ENCODE data around the gene SMIM31. TPM values are rescaled to one million over a fixed set of nuclear protein-coding genes. Genes with fewer than 3 reads are reported as not detected.

SMIM31 gene
- under 1 TPM in 1 of 4 donors, not detected in 3; 0.17 TPM for total RNA-seq

DNA sequence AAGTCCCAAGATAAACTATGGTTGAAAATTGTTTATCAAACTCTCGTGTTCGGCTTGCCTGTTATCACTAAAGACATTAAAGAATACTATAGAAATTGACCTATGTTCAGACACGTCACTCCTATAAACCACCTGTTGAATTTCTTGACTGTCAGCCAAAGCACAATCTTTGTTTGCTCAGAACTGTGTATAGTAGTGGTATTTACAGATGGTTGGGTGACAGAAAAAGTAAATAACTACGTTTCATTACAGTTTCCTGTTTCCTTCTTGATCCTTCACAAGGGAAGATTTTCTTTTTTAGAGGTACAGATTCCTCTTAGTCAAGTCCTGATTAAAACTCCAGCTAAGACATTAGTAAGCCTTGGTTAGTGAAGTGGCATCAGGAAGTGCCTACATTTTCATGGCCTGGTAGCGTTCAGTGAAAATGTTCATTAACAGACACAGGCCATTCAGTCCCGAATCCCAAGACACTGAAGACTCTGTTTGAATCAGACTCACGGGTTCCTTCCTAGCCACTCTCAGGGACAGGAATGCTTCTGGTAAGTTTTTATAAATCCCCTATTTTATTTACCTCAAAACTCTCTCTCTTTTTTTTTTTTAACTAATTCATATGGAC lies at the start of gene SMIM31:
TSS of gene SMIM31 (plus strand) at position 259 of the 616 bp plus-strand sequence. CDS start 16,313 bp downstream, outside the sequence.
- no peak within 1 kb of the TSS for H3K27ac ChIP-seq
- H3K9me3 ChIP-seq: peaks cover 0 to 10% (median 0%) of the 10 kb centered on the region in 3 donors
- TF ChIP-seq POLR2A (IDR thresholded peaks at IDR 0.05): no peak
- no peaks in the 10 kb centered on the region for H3K27me3 ChIP-seq
- no peak within 1 kb of the TSS for H3K4me3 ChIP-seq
- 29 to 30% methylated on average over 7 of the region's 7 CpGs for WGBS, 2 donors (ENCODE audit: low coverage in 1 of 2)
- no peaks in the 10 kb centered on the region for H3K36me3 ChIP-seq
- H3K4me1 ChIP-seq: no peaks in the 10 kb centered on the region
- ATAC-seq: no peak

GRCh38 chr4:164706675-164707074 lies 47.3 kb upstream of the SMIM31 start:
- Histone ChIP-seq H3K36me3 (no peaks in the 10 kb centered on the region), H3K27me3 (no peaks in the 10 kb centered on the region)

GRCh38 chr4:164716901-164717300 lies 37.0 kb upstream of the SMIM31 start:
- Histone ChIP-seq H3K9me3 (peaks cover 0 to 10% (median 0%) of the 10 kb centered on the region in 3 donors), H3K36me3 (no peaks in the 10 kb centered on the region), H3K27me3 (no peaks in the 10 kb centered on the region), H3K27ac (no peak overlapping the region), H3K4me1 (no peaks in the 10 kb centered on the region), H3K4me3 (no peak overlapping the region)
- no peak for ATAC-seq
- TF ChIP-seq POLR2A (IDR thresholded peaks at IDR 0.05) (no peak), POLR2AphosphoS5 (IDR thresholded peaks at IDR 0.05) (no peak), EP300 (IDR thresholded peaks at IDR 0.05) (no peak)
- TF ChIP-seq, protein P1, sequence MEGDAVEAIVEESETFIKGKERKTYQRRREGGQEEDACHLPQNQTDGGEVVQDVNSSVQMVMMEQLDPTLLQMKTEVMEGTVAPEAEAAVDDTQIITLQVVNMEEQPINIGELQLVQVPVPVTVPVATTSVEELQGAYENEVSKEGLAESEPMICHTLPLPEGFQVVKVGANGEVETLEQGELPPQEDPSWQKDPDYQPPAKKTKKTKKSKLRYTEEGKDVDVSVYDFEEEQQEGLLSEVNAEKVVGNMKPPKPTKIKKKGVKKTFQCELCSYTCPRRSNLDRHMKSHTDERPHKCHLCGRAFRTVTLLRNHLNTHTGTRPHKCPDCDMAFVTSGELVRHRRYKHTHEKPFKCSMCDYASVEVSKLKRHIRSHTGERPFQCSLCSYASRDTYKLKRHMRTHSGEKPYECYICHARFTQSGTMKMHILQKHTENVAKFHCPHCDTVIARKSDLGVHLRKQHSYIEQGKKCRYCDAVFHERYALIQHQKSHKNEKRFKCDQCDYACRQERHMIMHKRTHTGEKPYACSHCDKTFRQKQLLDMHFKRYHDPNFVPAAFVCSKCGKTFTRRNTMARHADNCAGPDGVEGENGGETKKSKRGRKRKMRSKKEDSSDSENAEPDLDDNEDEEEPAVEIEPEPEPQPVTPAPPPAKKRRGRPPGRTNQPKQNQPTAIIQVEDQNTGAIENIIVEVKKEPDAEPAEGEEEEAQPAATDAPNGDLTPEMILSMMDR (IDR thresholded peaks at IDR 0.05): no peak
- WGBS, 2 donors (ENCODE audit: low coverage in 1 of 2): 65 to 100% methylated on average over 2 to 3 of the region's 3 CpGs

More at GRCh38 chr4:164706675-164707074, 47.3 kb upstream of the SMIM31 start:
- Histone ChIP-seq H3K4me3 (no peak overlapping the region), H3K27ac (no peak overlapping the region), H3K4me1 (no peaks in the 10 kb centered on the region), H3K9me3 (no peaks in the 10 kb centered on the region)
- ATAC-seq: no peak
- no peak for TF ChIP-seq EP300 (IDR thresholded peaks at IDR 0.05)
- no peak for TF ChIP-seq POLR2AphosphoS5 (IDR thresholded peaks at IDR 0.05)
- TF ChIP-seq POLR2A (IDR thresholded peaks at IDR 0.05): no peak
- 95% methylated on average over 3 of the region's 4 CpGs; no CpG with 5 or more reads in 1 of the 2 donors for WGBS, 2 donors (ENCODE audit: low coverage in 1 of 2)

DNA sequence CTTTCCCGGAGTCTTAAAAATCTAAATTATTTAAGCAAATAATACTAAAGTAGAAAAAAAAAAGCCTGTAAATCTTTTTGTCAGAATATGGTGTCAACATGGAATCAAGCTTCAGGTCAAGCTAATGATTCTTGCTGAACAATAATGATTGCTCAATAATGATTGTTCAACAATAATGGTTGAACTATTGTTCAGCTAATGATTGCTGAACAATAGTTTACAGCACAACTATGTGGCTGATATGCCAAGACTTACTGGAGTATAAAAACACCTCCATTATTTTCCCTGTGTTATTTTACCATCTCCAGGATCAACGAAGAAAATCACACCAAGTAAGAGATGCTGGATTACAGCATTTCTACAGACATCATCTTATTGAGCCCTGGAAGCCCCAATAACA lies 35.1 kb upstream of the SMIM31 start:
- WGBS, 2 donors (ENCODE audit: low coverage in 1 of 2): 83 to 90% methylated on average over 1 to 2 of the region's 2 CpGs
- Histone ChIP-seq H3K36me3 (no peaks in the 10 kb centered on the region), H3K9me3 (no peaks in the 10 kb centered on the region), H3K27me3 (no peaks in the 10 kb centered on the region), H3K27ac (no peak overlapping the region), H3K4me3 (no peak overlapping the region), H3K4me1 (no peaks in the 10 kb centered on the region)
- no peak for ATAC-seq
- TF ChIP-seq, protein P1 (IDR thresholded peaks at IDR 0.05): no peak
- TF ChIP-seq EP300 (IDR thresholded peaks at IDR 0.05) (no peak), POLR2AphosphoS5 (IDR thresholded peaks at IDR 0.05) (no peak), POLR2A (IDR thresholded peaks at IDR 0.05) (no peak)

DNA sequence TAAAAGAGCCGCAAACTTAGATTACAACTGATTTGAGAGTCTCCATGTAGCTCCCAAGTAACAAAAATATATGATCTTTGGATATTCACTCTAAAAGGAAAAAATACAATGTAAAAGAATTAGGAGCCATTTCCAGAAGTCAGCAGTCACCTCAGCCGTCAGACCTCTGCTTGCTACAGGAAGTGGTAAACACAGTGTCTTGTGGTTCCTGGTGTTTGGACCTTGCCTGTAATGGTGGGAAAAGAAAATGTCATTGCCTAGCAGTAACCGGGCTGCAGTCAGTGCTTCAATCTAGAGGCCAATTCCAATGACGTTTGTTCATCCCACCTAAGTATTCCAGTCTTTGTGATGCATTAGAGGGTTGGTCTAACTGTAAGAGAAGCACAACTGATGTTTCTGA lies 28.9 kb upstream of the SMIM31 start:
- H3K27me3 ChIP-seq: peaks cover 5% of the 10 kb centered on the region
- 66 to 74% methylated on average over 4 of the region's 4 CpGs for WGBS, 2 donors (ENCODE audit: low coverage in 1 of 2)
- ATAC-seq: no peak
- H3K4me3 ChIP-seq: no peak overlapping the region
- H3K36me3 ChIP-seq: no peaks in the 10 kb centered on the region
- no peaks in the 10 kb centered on the region for H3K9me3 ChIP-seq
- H3K27ac ChIP-seq: no peak overlapping the region
- no peak for TF ChIP-seq EP300 (IDR thresholded peaks at IDR 0.05)
- no peak for TF ChIP-seq POLR2AphosphoS5 (IDR thresholded peaks at IDR 0.05)
- TF ChIP-seq, protein P1 (IDR thresholded peaks at IDR 0.05): no peak
- no peak for TF ChIP-seq POLR2A (IDR thresholded peaks at IDR 0.05)
- no peaks in the 10 kb centered on the region for H3K4me1 ChIP-seq

- Histone ChIP-seq H3K4me3 (no peak overlapping the region), H3K4me1 (no peaks in the 10 kb centered on the region), H3K9me3 (no peaks in the 10 kb centered on the region), H3K27ac (no peak overlapping the region), H3K27me3 (peaks cover 5% of the 10 kb centered on the region), H3K36me3 (no peaks in the 10 kb centered on the region)
- no peak for ATAC-seq
- 51 to 58% methylated on average over 4 of the region's 4 CpGs for WGBS, 2 donors (ENCODE audit: low coverage in 1 of 2)
- TF ChIP-seq POLR2AphosphoS5 (IDR thresholded peaks at IDR 0.05): no peak
- TF ChIP-seq POLR2A (IDR thresholded peaks at IDR 0.05): no peak
- TF ChIP-seq, protein P1 (IDR thresholded peaks at IDR 0.05): no peak
- TF ChIP-seq EP300 (IDR thresholded peaks at IDR 0.05): no peak
Measured at GRCh38 chr4:164730705-164731393, 23.1 kb upstream of the SMIM31 start.
